GM19043 (cell line): ENCODE data around the gene FRG1.
A peak's percentile ranks its signal among the peaks of the same experiment; 100 is the strongest.
"Not testable (repeated sequence)": the region's sequence is repeated elsewhere in the genome, so short reads cannot be mapped to it uniquely, and the experiment has no call there.

Source experiments
- ATAC-seq: cut with Tn5 transposase; IDR thresholded peaks from one replicate; pipeline ENCODE4 v1.9.1; 2021; ENCODE audit warnings: low read depth; ENCODE audit not compliant: unreplicated experiment

FRG1 gene

GRCh38 chr4:189940178-189941004 is at the start of gene FRG1:
TSS of gene FRG1 (plus strand) at chr4:189940872. CDS start at chr4:189941010, 138 bp downstream.
- peak; percentile 99 for ATAC-seq

GRCh38 chr4:189897667-189898066 is 43.0 kb upstream of the FRG1 start:
- no peak for ATAC-seq

GRCh38 chr4:189899481-189900015 is 41.1 kb upstream of the FRG1 start:
- ATAC-seq, result not testable (repeated sequence)

- peak; percentile 82 for ATAC-seq
Measured at GRCh38 chr4:189904420-189905027, 36.1 kb upstream of the FRG1 start.

GRCh38 chr4:189912170-189912569 is 28.5 kb upstream of the FRG1 start:
- no peak for ATAC-seq

GRCh38 chr4:189917161-189917891 is 23.3 kb upstream of the FRG1 start:
- ATAC-seq, result no peak

GRCh38 chr4:189921058-189921457 is 19.6 kb upstream of the FRG1 start:
- ATAC-seq, result no peak

- ATAC-seq, result not testable (repeated sequence)
Measured at GRCh38 chr4:189926742-189927141, 13.9 kb upstream of the FRG1 start.

- no peak for ATAC-seq
Measured at GRCh38 chr4:189941005-189941450, 356 bp downstream of the FRG1 start.

- ATAC-seq, result not testable (repeated sequence)
Measured at GRCh38 chr4:189942412-189942811, 1.7 kb downstream of the FRG1 start.

GRCh38 chr4:189944077-189944476 is 3.4 kb downstream of the FRG1 start:
- ATAC-seq, result not testable (repeated sequence)

- not testable (repeated sequence) for ATAC-seq
Measured at GRCh38 chr4:189946906-189947305, 6.2 kb downstream of the FRG1 start.

GRCh38 chr4:189948486-189948885 is 7.8 kb downstream of the FRG1 start:
- not testable (repeated sequence) for ATAC-seq

GRCh38 chr4:189969291-189969690 is 28.6 kb downstream of the FRG1 start:
- not testable (repeated sequence) for ATAC-seq

- ATAC-seq, result no peak
Measured at GRCh38 chr4:189973646-189974045, 33.0 kb downstream of the FRG1 start.

- peak; percentile 61 for ATAC-seq
Measured at GRCh38 chr4:189974056-189974455, 33.4 kb downstream of the FRG1 start.

- ATAC-seq, result no peak
Measured at GRCh38 chr4:189979196-189980047, 38.8 kb downstream of the FRG1 start.

GRCh38 chr4:189980292-189980691 is 39.6 kb downstream of the FRG1 start:
- not testable (repeated sequence) for ATAC-seq

GRCh38 chr4:189981970-189982369 is 41.3 kb downstream of the FRG1 start:
- no peak for ATAC-seq
